Measurements from ENCODE around the gene RGS9.
"Not testable (repeated sequence)": the region's sequence is repeated elsewhere in the genome, so short reads cannot be mapped to it uniquely, and the experiment has no call there.

RGS9 gene

DNA sequence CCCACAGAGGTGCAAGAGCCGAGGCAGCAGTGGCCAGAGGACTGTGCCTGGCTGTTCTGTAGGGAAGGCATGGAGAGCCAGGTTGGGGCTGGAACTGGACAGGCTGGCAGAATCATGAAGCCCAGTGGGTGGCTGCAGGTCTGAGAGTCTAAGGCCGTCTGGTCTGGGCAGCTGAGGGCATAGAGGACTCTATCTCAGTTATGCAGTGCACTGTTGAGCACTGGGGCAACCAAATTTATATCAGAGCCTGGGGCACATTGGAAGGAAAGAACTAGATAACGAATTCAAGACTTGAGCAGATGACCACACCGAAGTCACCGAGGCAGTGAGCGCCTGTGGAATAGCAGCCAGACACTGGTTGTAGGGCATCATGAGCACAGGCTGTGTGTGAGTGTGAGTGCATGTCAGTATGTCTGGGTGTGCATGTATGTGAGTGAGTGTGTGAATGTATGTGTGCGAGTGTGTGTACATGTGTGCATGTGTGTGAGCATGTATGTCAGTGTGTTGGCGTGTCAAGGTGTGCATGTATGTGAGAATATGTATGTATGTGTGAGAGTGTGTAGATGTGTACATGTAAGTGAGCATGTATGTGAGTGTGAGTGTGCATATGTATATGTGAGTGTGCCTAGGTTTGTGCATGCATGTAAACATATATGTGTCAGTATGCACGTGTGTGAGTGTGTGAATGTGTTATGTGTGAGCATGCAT lies 37.0 kb downstream of the RGS9 start:
- no peak for TF ChIP-seq POLR2A (IDR thresholded peaks at IDR 0.05; ENCODE audit: low read length)
- no peak for TF ChIP-seq GATA1 (IDR thresholded peaks at IDR 0.05; ENCODE audit: low read depth, low read length)
- peak; percentile 70 to 87 for DNase-seq

DNA sequence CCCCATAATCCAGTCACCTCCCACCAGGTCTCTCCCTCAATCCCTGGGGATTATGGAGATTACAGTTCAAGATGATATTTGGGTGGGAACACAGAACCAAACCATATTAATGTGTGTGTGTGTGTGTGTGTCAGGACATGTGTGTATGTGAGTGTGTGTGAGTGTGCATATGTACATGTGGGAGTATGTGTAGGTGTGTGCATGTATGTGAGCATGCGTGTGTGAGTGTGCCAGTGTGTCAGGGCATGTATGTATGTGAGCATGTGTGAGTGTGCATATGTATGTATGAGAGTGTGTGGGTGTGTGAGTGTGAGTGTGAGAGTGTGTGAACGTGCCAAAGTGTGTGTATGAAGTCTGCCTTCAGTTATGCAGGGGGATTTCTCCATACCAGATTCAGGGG lies 37.8 kb downstream of the RGS9 start:
- no peak for DNase-seq

DNA sequence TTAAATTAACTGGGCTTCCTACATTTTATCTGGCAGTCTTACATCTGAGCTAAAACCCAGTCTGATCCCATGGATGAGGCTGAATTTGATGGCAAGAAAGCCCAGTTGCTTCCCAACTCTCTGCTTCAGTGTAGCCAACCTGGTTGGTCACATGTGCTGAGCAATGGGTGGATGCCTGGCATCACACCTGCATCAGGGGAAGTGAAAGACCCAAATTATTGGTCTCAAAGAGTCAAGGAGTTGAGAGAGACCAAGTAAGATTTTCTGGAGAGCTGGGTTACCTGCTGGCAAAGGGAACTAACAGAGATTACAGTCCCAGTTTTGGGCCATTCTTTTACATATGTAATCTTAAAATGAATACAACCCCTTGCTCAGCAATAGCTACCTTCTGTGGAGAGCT lies 38.8 kb downstream of the RGS9 start:
- DNase-seq = no peak

More for the DNA sequence above, 37.8 kb downstream of the RGS9 start:
- TF ChIP-seq GATA1 (IDR thresholded peaks at IDR 0.05; ENCODE audit: low read depth, low read length) (no peak), POLR2A (IDR thresholded peaks at IDR 0.05; ENCODE audit: low read length) (no peak)

DNA sequence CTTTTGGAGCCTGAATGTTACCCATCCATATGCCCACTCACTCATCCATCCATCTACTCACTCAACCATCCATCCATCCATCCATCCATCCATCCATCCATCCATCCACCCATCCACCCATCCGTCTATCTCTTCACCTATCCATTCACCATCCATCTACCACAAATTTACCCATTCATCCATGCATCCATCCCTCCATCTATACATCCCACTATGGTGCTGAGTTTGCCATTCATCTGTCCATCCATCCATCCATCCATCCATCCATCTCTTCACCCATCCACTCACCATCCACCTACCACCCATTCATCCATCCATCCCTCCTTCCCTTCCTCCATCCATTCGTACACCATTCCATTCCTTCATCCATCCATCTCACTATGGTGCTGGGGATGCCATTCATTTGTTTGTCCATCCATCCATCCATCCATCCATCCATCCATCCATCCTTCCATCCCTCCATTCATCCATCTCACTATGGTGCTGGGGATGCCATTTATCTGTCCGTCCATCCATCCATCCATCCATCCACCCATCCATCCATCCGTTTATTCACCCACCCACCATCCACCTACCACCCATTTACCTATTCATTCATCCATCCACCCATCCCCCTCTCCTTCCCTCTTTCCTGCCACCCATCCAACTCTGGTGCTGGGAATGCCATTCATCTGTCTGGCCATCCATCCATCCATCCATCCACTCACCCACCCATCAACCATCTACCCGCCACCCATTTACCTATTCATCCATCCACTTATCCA lies 39.7 kb downstream of the RGS9 start:
- TF ChIP-seq GATA1 (IDR thresholded peaks at IDR 0.05; ENCODE audit: low read depth, low read length) = no peak
- TF ChIP-seq POLR2A (IDR thresholded peaks at IDR 0.05; ENCODE audit: low read length) = no peak
- DNase-seq = no peak

More for the DNA sequence above, 38.8 kb downstream of the RGS9 start:
- TF ChIP-seq POLR2A (IDR thresholded peaks at IDR 0.05; ENCODE audit: low read length) = no peak
- no peak for TF ChIP-seq GATA1 (IDR thresholded peaks at IDR 0.05; ENCODE audit: low read depth, low read length)

DNA sequence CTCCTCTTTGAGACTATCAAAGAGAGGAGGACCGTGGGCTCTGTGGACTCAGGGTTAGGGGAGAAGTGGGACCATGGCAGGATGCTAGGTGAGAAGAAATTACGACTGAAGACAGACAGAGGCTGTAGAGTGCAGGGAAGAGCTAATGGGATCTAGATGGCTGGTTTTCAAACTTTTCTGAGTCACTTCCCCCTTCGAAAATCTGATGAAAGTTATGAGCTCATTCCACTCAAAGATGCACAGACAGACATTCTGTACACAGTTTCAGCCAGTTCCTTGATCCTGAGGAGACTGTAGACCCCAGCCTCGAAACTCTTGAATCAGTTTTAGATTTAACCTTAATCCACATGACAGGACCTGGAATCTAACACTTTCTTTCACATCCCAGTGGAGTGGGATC lies 40.7 kb downstream of the RGS9 start:
- DNase-seq = no peak
- TF ChIP-seq GATA1 (IDR thresholded peaks at IDR 0.05; ENCODE audit: low read depth, low read length) (no peak), POLR2A (IDR thresholded peaks at IDR 0.05; ENCODE audit: low read length) (no peak)

DNA sequence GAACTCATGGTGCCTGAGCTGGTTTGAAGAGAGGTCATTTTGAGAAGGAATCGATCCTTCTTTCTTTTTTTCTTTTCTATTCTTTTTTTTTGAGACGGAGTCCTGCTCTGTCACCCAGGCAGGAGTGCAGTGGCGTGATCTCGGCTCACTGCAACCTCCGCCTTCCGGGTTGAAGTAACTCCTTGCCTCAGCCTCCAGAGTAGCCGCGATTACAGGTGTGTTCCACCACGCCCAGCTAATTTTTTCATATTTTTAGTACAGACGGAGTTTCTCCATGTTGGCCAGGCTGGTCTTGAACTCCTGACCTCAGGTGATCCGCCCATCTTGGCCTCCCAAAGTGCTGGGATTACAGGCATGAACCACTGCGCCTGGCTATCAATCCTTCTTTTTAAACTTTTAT lies 43.1 kb downstream of the RGS9 start:
- DNase-seq = not testable (repeated sequence)

DNA sequence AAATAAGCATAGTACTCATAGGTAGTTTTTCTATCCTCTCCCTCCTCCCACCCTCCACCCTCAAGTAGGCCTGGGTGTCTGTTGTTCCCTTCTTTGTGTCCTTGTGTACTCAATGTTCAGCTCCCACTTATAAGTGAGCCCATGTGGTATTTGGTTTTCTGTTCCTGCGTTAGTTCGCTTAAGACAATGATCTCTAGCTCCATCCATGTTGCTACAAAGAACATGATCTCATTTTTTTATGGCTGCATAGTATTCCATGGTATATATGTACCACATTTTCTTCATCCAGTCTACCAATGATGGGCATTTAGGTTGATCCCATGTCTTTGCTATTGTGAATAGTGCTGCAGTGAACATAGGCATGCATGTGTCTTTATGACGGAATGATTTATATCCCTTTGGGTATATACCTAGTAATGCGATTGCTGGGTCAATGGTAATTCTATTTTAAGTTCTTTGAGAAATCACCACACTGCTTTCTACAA lies 43.6 kb downstream of the RGS9 start:
- not testable (repeated sequence) for DNase-seq

DNA sequence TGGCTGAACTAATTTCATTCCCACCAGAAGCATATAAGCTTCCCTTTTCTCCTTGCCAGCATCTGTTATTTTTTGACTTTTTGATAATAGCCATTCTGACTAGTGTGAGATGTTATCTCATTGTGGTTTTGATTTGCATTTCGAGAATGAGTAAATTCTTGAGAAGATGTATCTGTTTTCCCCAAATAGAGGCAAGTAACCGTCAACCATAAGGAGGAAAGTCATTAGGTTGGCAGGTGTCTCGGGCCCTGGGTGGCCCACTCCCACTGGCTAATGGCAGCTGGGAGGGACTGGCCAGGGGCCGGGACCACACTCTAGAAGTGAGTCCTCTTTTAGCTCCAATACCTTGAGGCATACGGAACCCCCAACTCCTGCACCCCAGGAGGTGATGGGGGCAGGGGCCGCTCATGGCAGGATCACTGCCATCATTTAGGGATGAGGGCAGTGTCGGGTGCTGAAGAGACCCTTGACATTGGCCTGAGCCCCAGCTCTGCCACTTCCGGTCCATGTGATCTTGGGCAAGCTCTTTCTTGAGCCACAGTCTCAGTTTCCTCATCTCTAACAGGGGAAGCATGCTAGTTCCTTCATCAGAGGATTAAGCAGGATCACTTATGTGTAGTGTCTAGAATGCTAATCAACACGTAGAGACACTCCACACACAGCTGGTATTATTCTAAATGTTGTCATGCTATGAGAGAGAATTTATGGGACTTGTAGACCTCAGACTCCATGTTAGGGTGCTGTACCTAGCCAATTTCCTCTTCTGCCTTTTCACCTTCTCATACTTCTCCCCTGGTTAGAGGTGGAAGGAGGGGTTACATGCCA lies 44.3 kb downstream of the RGS9 start:
- TF ChIP-seq GATA1 (IDR thresholded peaks at IDR 0.05; ENCODE audit: low read depth, low read length) = no peak
- TF ChIP-seq POLR2A (IDR thresholded peaks at IDR 0.05; ENCODE audit: low read length) = no peak
- no peak for DNase-seq

DNA sequence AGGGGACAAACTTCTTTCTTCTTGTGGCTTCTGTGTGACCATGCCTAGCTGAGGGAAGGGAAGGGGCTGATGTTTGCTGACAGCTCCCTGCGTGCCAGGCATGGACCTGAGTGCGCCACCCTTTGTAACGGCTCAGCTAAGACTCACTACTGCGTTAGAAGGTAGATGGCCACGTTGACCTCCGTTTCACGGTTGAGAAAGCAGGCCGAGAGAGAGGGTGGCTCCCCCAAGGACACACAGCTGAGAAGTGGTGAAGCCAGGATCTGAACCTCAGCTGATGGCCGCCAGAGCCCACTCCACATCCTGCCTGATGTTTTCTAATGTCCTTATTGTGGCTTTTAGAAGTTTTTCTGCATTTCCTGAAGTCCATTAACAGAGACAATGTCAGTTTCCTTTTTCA lies 45.1 kb downstream of the RGS9 start:
- DNase-seq = no peak
- TF ChIP-seq GATA1 (IDR thresholded peaks at IDR 0.05; ENCODE audit: low read depth, low read length) (no peak), POLR2A (IDR thresholded peaks at IDR 0.05; ENCODE audit: low read length) (no peak)

DNA sequence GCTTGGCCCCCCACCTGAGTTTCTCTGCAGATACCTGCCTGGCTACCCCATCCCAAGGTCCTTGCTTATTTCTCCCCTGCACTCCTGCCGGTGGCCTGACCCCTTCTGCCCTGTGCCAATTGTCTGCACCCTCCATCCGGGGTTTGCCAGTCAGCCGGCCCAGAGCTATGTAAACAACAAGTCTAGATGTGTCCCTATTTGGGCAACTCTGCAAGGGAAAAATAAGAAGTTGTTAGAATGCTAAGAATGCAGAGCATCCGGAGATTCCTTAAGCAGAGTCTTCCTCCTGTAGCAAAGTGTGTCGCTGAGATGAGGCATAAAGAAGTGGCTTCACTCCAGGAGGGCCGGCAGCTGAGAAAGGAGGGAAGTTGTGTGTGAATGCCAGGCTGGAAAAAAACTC lies 46.6 kb downstream of the RGS9 start:
- TF ChIP-seq GATA1 (IDR thresholded peaks at IDR 0.05; ENCODE audit: low read depth, low read length) (no peak), POLR2A (IDR thresholded peaks at IDR 0.05; ENCODE audit: low read length) (no peak)
- no peak for DNase-seq

DNA sequence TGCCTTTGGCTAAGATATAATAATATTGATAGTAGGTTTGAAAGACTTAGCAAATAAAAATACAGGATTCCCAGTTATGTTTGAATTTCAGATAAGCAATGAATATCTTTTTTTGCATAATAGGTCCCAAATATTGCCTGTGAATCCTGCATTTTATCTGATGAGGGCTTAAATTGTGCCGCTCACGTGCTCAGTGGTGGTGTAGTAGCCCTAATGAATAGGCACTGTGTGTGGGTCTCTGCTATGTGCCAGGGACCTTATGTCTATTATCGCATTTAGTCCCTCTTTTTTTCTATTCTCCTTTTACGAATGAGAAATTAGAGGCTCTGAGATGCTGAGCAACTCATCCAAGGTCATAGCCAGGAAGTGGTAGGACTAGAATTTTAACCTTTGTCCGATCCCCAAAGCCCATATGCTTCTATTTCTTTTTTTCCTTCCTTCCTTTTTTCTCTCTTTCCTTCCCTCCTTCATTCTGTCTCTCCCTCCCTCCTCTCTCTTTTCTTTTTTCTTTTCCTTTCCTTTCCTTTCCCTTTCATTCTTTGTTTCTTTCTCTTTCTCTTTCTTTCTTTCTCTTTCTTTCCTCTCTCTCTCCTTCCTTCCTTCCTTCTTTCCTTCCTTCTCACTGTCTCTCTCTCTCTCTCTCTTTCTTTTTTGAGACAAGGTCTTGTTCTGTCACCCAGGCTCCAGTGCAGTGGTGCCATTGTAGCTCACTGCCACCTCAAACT lies 47.2 kb downstream of the RGS9 start:
- no peak for TF ChIP-seq POLR2A (IDR thresholded peaks at IDR 0.05; ENCODE audit: low read length)
- no peak for TF ChIP-seq GATA1 (IDR thresholded peaks at IDR 0.05; ENCODE audit: low read depth, low read length)
- no peak for DNase-seq

DNA sequence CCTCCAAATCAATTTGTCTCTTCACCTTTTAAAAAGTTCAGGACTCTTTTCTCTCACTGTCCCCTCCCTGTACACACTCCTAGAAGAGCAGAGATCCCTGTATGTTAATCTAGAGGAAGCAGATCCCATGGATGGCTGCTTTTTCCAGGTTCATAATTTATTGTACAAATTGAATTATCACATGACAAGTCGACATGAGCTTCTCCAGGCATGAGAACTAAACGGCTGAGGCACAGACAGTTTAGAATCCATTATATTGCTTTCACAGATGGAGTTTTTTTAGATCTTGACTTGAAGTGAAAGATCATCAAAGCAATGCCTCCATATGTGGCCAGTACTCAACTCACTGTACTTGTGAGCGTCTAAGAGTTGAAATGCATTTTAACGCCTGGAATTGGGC lies 47.9 kb downstream of the RGS9 start:
- no peak for DNase-seq
- no peak for TF ChIP-seq GATA1 (IDR thresholded peaks at IDR 0.05; ENCODE audit: low read depth, low read length)

DNA sequence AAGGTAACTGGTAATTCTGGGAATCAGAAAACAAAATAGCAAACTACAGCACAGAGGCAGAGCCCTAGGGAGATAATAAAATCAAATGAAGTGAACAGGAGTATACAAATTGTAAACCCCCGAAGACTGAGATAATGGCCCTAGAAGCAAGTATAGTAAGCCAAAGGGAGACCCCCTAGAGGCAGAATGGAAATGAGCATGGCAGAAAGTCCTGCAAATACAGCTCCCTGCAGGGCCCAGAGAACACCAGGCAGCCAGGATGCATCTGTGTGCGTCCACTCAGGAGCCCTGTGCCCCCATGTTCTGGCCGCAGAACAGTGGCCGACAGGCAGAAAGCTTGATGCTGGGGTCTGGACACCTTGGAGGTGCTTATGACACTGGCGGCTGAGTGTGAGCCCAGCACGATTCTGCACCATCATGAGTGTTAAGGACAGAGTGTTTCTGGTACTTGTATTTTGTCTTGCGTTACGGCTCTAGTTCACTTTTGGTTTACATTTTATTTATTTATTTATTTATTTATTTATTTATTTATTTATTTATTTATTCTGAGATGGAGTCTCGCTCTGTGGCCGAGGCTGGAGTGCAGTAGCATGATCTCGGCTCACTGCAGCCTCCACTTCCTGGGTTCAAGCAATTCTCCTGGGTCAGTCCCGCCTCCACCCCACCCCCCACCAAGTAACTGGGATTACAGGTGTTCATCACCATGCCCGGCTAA lies 48.7 kb downstream of the RGS9 start:
- no peak for DNase-seq

More for the DNA sequence above, 48.7 kb downstream of the RGS9 start:
- TF ChIP-seq POLR2A (IDR thresholded peaks at IDR 0.05; ENCODE audit: low read length) (no peak), GATA1 (IDR thresholded peaks at IDR 0.05; ENCODE audit: low read depth, low read length) (no peak)

Data from erythroblast (primary cell).